Heart left ventricle (tissue), 16 donors: ENCODE data around the gene CSNK2A3. TPM values are rescaled to one million over a fixed set of nuclear protein-coding genes. Genes with fewer than 3 reads are reported as not detected.

Experiments
- ATAC-seq, 4 donors: fragments of 200-7000 bp; cut with Tn5 transposase; one replicate each; pipeline ENCODE4 v1.9.1; 2020 to 2022; ENCODE audit warnings: moderate library complexity in 4 of 4, mild to moderate bottlenecking in 3 of 4, moderate number of reproducible peaks in 1 of 4
- DNase-seq, 5 donors: peaks; one replicate each; pipeline ENCODE4 v3.0.0-alpha.2; 2020
- H3K27ac ChIP-seq, 12 donors: fragments of 200-600 bp; sonication (generic) in 4 of 12; one replicate each; pipeline versions ENCODE4 v1.5.0 to v1.8.0; 2016 to 2022; ENCODE audit warnings: mild to moderate bottlenecking in 2 of 12
- H3K27me3 ChIP-seq, 9 donors: fragments of 200-600 bp; sonication (generic) in 2 of 9; one replicate each; pipeline versions ENCODE4 v1.5.1 to v1.8.0; 2016 to 2022; ENCODE audit warnings: mild to moderate bottlenecking in 3 of 9
- H3K36me3 ChIP-seq, 9 donors: fragments of 200-600 bp; sonication (generic) in 2 of 9; one replicate each; pipeline versions ENCODE4 v1.5.0 to v1.8.0; 2018 to 2022; ENCODE audit warnings: mild to moderate bottlenecking in 2 of 9
- H3K4me1 ChIP-seq, 12 donors: fragments of 200-600 bp; sonication (generic) in 4 of 12; one replicate each; pipeline versions ENCODE4 v1.5.0 to v1.8.0; 2016 to 2022; ENCODE audit warnings: mild to moderate bottlenecking in 3 of 12
- H3K4me3 ChIP-seq, 12 donors: fragments of 200-600 bp; sonication (generic) in 4 of 12; one replicate each; pipeline versions ENCODE4 v1.5.0 to v1.8.0; 2017 to 2022; ENCODE audit warnings: mild to moderate bottlenecking in 9 of 12, moderate library complexity in 4 of 12
- H3K9me3 ChIP-seq, 12 donors: fragments of 200-600 bp; sonication (generic) in 4 of 12; one replicate each; pipeline versions ENCODE4 v1.5.0 to v1.8.0; 2016 to 2022; ENCODE audit warnings: mild to moderate bottlenecking in 1 of 12
- POLR2A ChIP-seq, 2 donors: fragments of 450-650 bp; IDR thresholded peaks; one replicate each; pipeline ENCODE4 v1.6.1; 2017; ENCODE audit warnings: antibody characterized with exemption in 2 of 2, mild to moderate bottlenecking in 2 of 2, moderate library complexity in 2 of 2
- WGBS, 4 donors: extraction: QIAGEN DNeasy Blood & Tissue Kit in 2 of 4; methylation state at CpG; one replicate each; pipeline versions ENCODE4 v1.1.5 to v1.1.7; 2013 to 2018; 5-methylcytosine and 5-hydroxymethylcytosine counted together
- intact Hi-C, 10 donors: fragments of 100-400 bp; cut with DNase I; formaldehyde crosslinking; loops; one replicate each; pipeline versions ENCODE4 v1.11.1 to v1.14.2; 2022
- polyA plus RNA-seq, 2 donors: library from polyadenylated mRNA; stranded (reverse); fragments of 200-250 nt; gene quantifications; one replicate each; pipeline ENCODE4 v1.2.3, GENCODE V29; 2013
- total RNA-seq, 9 donors: library from RNA; depleted of rRNA in 2 of 9; stranded (reverse); fragments of >200 nt in 2 of 9; fragmentation: NEBNext Ultra II Directional in 3 of 9; extraction: Animal tissue kit (Norgen Biotek cat#: 25700) in 3 of 9; gene quantifications; one replicate each; pipeline versions ENCODE4 v1.1.0 to v1.2.4, GENCODE V29; 2016 to 2023
- TF ChIP-seq, protein P1 (sequence below), 12 donors: fragments of 200-600 bp; sonication (generic) in 4 of 12; IDR thresholded peaks; one replicate each; pipeline versions ENCODE4 v1.5.0 to v1.8.0; 2018 to 2022; ENCODE audit warnings: antibody characterized with exemption in 12 of 12, mild to moderate bottlenecking in 5 of 12
- donor health status: ischemic (EF 13 %, LVEDD 7.1; RV severe dilation, severe dysfunction).
- donor health status: healthy with polysubstance abuse.
- donor health status: DM: no; HTN: yes; CAD: no.
- donor health status: DM: no; HTN: no; CAD: no.
- donor health status: ischemic (EF 25% LVEDD 6.9; RV normal size, moderate dysfunction).
- donor health status: ischemic (EF 25% LVEDD 5.7; RV mildly dilated, moderate dysfunction).
- donor health status: healthy.
- donor health status: DM: yes; HTN: yes; CAD: no.
- donor health status: ischemic (EF 35%, LVEDD 5.7; RV mildly dilated, moderate dysfunction).
- donor health status: nonischemic (EF 11% LVEDD 7.7; RV severe dilation, severe dysfunction).
- donor health status: DM: yes; HTN: yes; CAD: no.
- donor health status: PGD.
- donor health status: ischemic (EF 29% LVEDD 5.4; RV normal size, mild dysfunction).
- donor health status: nonischemic (EF 23%, LVEDD 6.1; RV moderate dilation, normal function).

The CSNK2A3 gene
- total and polyA plus RNA-seq, 11 donors: 0.34 to 2.1 (median 1.3) TPM

- H3K36me3 ChIP-seq: peaks cover 0 to 4% (median 0%) of the 10 kb centered on the region in 9 donors
- TF ChIP-seq, protein P1, sequence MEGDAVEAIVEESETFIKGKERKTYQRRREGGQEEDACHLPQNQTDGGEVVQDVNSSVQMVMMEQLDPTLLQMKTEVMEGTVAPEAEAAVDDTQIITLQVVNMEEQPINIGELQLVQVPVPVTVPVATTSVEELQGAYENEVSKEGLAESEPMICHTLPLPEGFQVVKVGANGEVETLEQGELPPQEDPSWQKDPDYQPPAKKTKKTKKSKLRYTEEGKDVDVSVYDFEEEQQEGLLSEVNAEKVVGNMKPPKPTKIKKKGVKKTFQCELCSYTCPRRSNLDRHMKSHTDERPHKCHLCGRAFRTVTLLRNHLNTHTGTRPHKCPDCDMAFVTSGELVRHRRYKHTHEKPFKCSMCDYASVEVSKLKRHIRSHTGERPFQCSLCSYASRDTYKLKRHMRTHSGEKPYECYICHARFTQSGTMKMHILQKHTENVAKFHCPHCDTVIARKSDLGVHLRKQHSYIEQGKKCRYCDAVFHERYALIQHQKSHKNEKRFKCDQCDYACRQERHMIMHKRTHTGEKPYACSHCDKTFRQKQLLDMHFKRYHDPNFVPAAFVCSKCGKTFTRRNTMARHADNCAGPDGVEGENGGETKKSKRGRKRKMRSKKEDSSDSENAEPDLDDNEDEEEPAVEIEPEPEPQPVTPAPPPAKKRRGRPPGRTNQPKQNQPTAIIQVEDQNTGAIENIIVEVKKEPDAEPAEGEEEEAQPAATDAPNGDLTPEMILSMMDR (IDR thresholded peaks at IDR 0.05): no peak
- TF ChIP-seq POLR2A (IDR thresholded peaks at IDR 0.05): no peak
- H3K4me3 ChIP-seq: no peak overlapping the region
- H3K27ac ChIP-seq: no peak overlapping the region
- intact Hi-C loops: no loop called here
- peaks cover 0 to 49% (median 32%) of the 10 kb centered on the region in 12 donors for H3K4me1 ChIP-seq
- H3K9me3 ChIP-seq: no peaks in the 10 kb centered on the region
- H3K27me3 ChIP-seq: no peaks in the 10 kb centered on the region
- DNase-seq: no peak
- ATAC-seq: no peak
- 94 to 98% (median 97%) methylated on average over 4 of the region's 4 CpGs for WGBS, 4 donors
Measured at GRCh38 chr11:11351042-11351586, 1.9 kb downstream of the CSNK2A3 start.

DNA sequence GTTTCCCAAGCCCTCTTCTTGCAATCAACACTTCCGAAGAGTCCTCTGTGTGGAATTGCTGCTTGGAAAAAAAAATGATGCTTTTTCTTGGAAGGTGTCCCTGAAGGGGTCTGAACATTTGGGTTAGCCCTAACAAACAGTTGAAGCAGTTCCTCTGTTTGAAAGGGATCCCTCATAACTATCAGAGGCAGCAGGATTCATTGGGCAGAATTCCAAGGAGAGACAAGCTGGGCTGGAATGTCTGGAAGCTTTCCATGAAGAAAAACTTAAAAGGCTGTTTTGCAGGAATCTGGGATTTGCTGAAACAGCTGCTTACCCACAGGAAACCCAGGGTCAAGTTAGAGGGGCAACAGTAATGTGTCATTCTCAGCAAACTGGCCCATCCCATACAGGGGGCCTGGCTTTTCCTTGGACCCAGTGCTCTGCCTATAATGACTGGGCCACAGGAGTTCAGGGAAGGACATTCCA, 3.1 kb downstream of the CSNK2A3 start:
- peak; percentile 41 to 71 (median 60) for ATAC-seq
- TF ChIP-seq, protein P1 (IDR thresholded peaks at IDR 0.05): no peak
- TF ChIP-seq POLR2A (IDR thresholded peaks at IDR 0.05): no peak
- peak overlapping the region in 1 of 12 donors; percentile 14 for H3K27ac ChIP-seq

GRCh38 chr11:11349106-11349825, 3.8 kb downstream of the CSNK2A3 start:
- Histone ChIP-seq H3K36me3 (no peaks in the 10 kb centered on the region), H3K9me3 (no peaks in the 10 kb centered on the region), H3K27ac (peak overlapping the region in 2 of 12 donors; percentile 9 to 14), H3K4me3 (no peak overlapping the region), H3K4me1 (peaks cover 0 to 49% (median 32%) of the 10 kb centered on the region in 12 donors), H3K27me3 (no peaks in the 10 kb centered on the region)
- TF ChIP-seq, protein P1 (IDR thresholded peaks at IDR 0.05): no peak
- no peak for TF ChIP-seq POLR2A (IDR thresholded peaks at IDR 0.05)
- intact Hi-C loops: loop anchor here in 1 of 10 donors (10.0 kb wide), 1 partner anchor 436 kb away; no protein-coding TSS in a partner anchor
- DNase-seq (no peak), ATAC-seq (peak in 1 of 4 donors; percentile 22)
- 60 to 64% (median 63%) methylated on average over 12 of the region's 12 CpGs for WGBS, 4 donors

More for the DNA sequence above, 3.1 kb downstream of the CSNK2A3 start:
- peaks cover 0 to 49% (median 32%) of the 10 kb centered on the region in 12 donors for H3K4me1 ChIP-seq
- no peaks in the 10 kb centered on the region for H3K36me3 ChIP-seq
- no peaks in the 10 kb centered on the region for H3K9me3 ChIP-seq
- intact Hi-C loops: loop anchor here in 1 of 10 donors (10.0 kb wide), 1 partner anchor 435 kb away; no protein-coding TSS in a partner anchor
- no peaks in the 10 kb centered on the region for H3K27me3 ChIP-seq
- 41 to 57% (median 50%) methylated on average over 1 of the region's 1 CpG for WGBS, 4 donors
- peak in 3 of 5 donors; percentile 39 to 47 (median 43) for DNase-seq
- H3K4me3 ChIP-seq: no peak overlapping the region

- Histone ChIP-seq H3K27me3 (no peaks in the 10 kb centered on the region), H3K36me3 (no peaks in the 10 kb centered on the region), H3K27ac (no peak overlapping the region), H3K4me3 (no peak overlapping the region), H3K4me1 (peaks cover 0 to 49% (median 32%) of the 10 kb centered on the region in 12 donors), H3K9me3 (no peaks in the 10 kb centered on the region)
- no peak for TF ChIP-seq POLR2A (IDR thresholded peaks at IDR 0.05)
- TF ChIP-seq, protein P1 (IDR thresholded peaks at IDR 0.05): no peak
- ATAC-seq: no peak
- intact Hi-C loops: loop anchor here in 1 of 10 donors (10.0 kb wide), 1 partner anchor 436 kb away; no protein-coding TSS in a partner anchor
- WGBS, 4 donors: 78 to 86% (median 80%) methylated on average over 5 of the region's 5 CpGs
- no peak for DNase-seq
Measured at GRCh38 chr11:11348303-11348702, 4.7 kb downstream of the CSNK2A3 start.
